HFF-Myc (cell line): Measurements from ENCODE around the gene IER2.

Experiments
- DNase-seq: peaks from one replicate; pipeline ENCODE4 v3.0.0-alpha.2; 2011; ENCODE audit warnings: low read depth; ENCODE audit errors: extremely low read depth
- H3K4me3 ChIP-seq: replicated peaks from 2 replicates; pipeline ENCODE4 v1.5.1; 2011; ENCODE audit warnings: low read depth, mild to moderate bottlenecking, control low read depth, low read length
- CTCF ChIP-seq: IDR thresholded peaks from 2 replicates; pipeline ENCODE4 v1.5.1; 2012; ENCODE audit warnings: mild to moderate bottlenecking, low read depth, low read length, control low read depth; ENCODE audit errors: missing control alignments

Gene IER2

GRCh38 chr19:13134626-13135025 lies 15.6 kb upstream of the IER2 start:
- TF ChIP-seq CTCF, result no peak
- H3K4me3 ChIP-seq, result no peak overlapping the region
- no peak for DNase-seq

GRCh38 chr19:13135068-13136062 lies 14.8 kb upstream of the IER2 start:
- TF ChIP-seq CTCF, result no peak
- no peak for DNase-seq
- H3K4me3 ChIP-seq, result no peak overlapping the region

DNA sequence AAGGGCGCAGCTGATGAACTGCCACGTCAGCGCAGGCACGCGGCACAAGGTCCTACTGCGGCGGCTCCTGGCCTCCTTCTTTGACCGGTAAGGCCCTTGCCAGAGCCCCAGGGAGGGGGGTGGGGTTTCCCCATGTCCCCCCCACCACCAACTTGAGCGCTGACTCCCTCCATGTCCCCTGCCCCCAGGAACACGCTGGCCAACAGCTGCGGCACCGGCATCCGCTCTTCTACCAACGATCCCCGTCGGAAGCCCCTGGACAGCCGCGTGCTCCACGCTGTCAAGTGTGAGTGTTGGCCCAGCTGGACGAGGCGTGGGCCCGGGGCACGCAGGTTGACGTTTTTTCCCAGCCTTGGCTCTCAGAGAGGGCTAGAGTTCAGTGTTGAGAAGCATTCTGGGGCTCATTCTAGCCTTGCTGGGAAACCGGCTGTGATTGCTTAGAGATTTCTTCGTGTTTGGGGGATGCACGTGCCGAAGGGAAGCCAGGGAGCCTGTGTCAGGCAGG lies 12.9 kb upstream of the IER2 start:
- no peak for DNase-seq
- no peak overlapping the region for H3K4me3 ChIP-seq
- no peak for TF ChIP-seq CTCF

- no peak for DNase-seq
- TF ChIP-seq CTCF, result no peak
- no peak overlapping the region for H3K4me3 ChIP-seq
These were observed 11.9 kb upstream of the IER2 start for GRCh38 chr19:13138171-13138915.

GRCh38 chr19:13138916-13139198 lies 11.4 kb upstream of the IER2 start:
- H3K4me3 ChIP-seq, result no peak overlapping the region
- no peak for TF ChIP-seq CTCF
- no peak for DNase-seq

DNA sequence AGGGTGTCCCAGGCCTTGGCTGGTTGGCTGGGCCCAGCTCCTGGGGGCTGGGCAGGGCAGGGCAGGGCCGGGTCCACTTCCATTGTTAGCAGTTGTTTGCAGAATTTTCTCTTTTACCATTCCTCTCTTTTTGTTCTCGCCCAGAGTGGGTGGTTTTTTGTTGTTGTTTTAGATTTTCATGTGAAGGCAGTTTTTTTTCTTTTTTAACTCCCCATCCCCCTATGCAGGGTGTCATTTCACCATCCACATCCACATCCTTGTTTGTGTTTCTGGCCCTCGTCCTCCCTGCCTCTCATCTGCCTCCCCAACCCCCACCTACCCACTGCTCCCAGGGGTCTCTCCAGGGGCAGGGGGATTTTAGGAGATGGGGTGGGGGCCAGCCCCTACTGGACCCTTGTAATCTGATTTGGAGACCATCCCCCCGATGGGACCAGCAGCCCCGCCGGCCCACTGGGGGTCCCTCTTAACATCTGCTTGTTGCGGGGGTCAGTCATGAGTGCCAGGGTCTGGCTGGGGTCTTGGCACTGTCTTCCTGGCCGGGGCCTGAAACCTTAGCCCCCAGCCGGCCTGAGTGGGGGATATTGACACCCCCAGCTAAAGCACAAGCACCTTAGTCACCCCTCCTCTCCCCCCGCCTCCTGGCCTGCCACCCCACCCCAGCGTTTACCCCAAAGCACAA lies 10.4 kb upstream of the IER2 start:
- H3K4me3 ChIP-seq, result no peak overlapping the region
- no peak for TF ChIP-seq CTCF
- DNase-seq, result no peak
